HepG2 (cell line): ENCODE measurements around the gene ZFP36L2. TPM values are rescaled to one million over a fixed set of nuclear protein-coding genes. Genes with fewer than 3 reads are reported as not detected.

Experiments used
- CENPBD1 ChIP-seq: sonication (generic); formaldehyde crosslinking; IDR thresholded peaks from 2 replicates; pipeline ENCODE4 v1.8.0; 2022; ENCODE audit warnings: missing genetic modification reagents, low read depth, mild to moderate bottlenecking, borderline replicate concordance
- HINFP ChIP-seq: sonication (generic); formaldehyde crosslinking; IDR thresholded peaks from 2 replicates; pipeline ENCODE4 v1.4.0; 2020; ENCODE audit warnings: low read depth, mild to moderate bottlenecking, missing genetic modification reagents
- HNRNPH1 ChIP-seq: fragments of 200-400 bp; formaldehyde crosslinking; optimal IDR thresholded peaks from 2 replicates; pipeline ENCODE3; 2017; ENCODE audit warnings: mild to moderate bottlenecking, low read depth, low read length
- HNRNPUL1 ChIP-seq: fragments of 200-400 bp; formaldehyde crosslinking; IDR thresholded peaks from 2 replicates; pipeline ENCODE4 v1.6.1; 2017; ENCODE audit warnings: low read depth, mild to moderate bottlenecking, low read length, moderate library complexity
- KLF16 ChIP-seq, 2 experiments: sonication (generic) in 1 of 2; formaldehyde crosslinking in 1 of 2; IDR thresholded peaks; 2 replicates each; pipeline versions ENCODE4 v1.6.1 to v1.8.0; 2016 to 2023; ENCODE audit warnings: missing genetic modification reagents in 2 of 2, missing compliant biosample characterization in 1 of 2
- KMT2B ChIP-seq: IDR thresholded peaks from 2 replicates; pipeline ENCODE4 v1.6.1; 2016; ENCODE audit warnings: missing genetic modification reagents, missing compliant biosample characterization
- PATZ1 ChIP-seq: sonication (generic); formaldehyde crosslinking; IDR thresholded peaks from 2 replicates; pipeline ENCODE4 v1.4.0; 2020; ENCODE audit warnings: missing genetic modification reagents
- RBM22 ChIP-seq: fragments of 200-400 bp; formaldehyde crosslinking; optimal IDR thresholded peaks from 2 replicates; pipeline ENCODE3; 2017; ENCODE audit warnings: mild to moderate bottlenecking, low read length, moderate library complexity
- SOX6 ChIP-seq, 2 experiments: fragments of 450-650 bp in 1 of 2; sonication (generic) in 1 of 2; formaldehyde crosslinking in 1 of 2; IDR thresholded peaks; 2 replicates each; pipeline versions ENCODE4 v1.4.0 to v1.6.1; 2017 to 2020; ENCODE audit warnings: antibody characterized with exemption in 1 of 2, mild to moderate bottlenecking in 1 of 2, missing genetic modification reagents in 1 of 2
- TARDBP ChIP-seq: sonication (generic); formaldehyde crosslinking; IDR thresholded peaks from 2 replicates; pipeline ENCODE4 v1.8.0; 2022; ENCODE audit warnings: mild to moderate bottlenecking, missing genetic modification reagents
- TOE1 ChIP-seq: sonication (generic); formaldehyde crosslinking; IDR thresholded peaks from 2 replicates; pipeline ENCODE4 v1.4.0; 2020; ENCODE audit warnings: mild to moderate bottlenecking, missing genetic modification reagents
- TP53 ChIP-seq: sonication (generic); formaldehyde crosslinking; conservative IDR thresholded peaks from 2 replicates; pipeline ENCODE4 v1.4.0; 2020; ENCODE audit warnings: missing genetic modification reagents
- ZFP36L2 ChIP-seq: sonication (generic); formaldehyde crosslinking; IDR thresholded peaks from 2 replicates; pipeline ENCODE4 v1.4.0; 2020; ENCODE audit warnings: missing genetic modification reagents
- ZFYVE20 ChIP-seq: sonication (generic); formaldehyde crosslinking; IDR thresholded peaks from 2 replicates; pipeline ENCODE4 v1.8.0; 2023; ENCODE audit warnings: low read depth, mild to moderate bottlenecking, moderate library complexity, missing genetic modification reagents, borderline replicate concordance
- ZNF354B ChIP-seq: sonication (generic); formaldehyde crosslinking; IDR thresholded peaks from 2 replicates; pipeline ENCODE4 v1.8.0; 2022; ENCODE audit warnings: mild to moderate bottlenecking, missing genetic modification reagents
- ZNF550 ChIP-seq: sonication (generic); formaldehyde crosslinking; IDR thresholded peaks from 2 replicates; pipeline ENCODE4 v1.4.0; 2020; ENCODE audit warnings: mild to moderate bottlenecking, missing genetic modification reagents, borderline replicate concordance
- ZNF589 ChIP-seq: sonication (generic); formaldehyde crosslinking; conservative IDR thresholded peaks from 2 replicates; pipeline ENCODE4 v1.8.0; 2022; ENCODE audit warnings: mild to moderate bottlenecking, moderate library complexity, missing genetic modification reagents
- ZNF746 ChIP-seq: sonication (generic); formaldehyde crosslinking; IDR thresholded peaks from 2 replicates; pipeline ENCODE4 v1.8.0; 2022; ENCODE audit warnings: mild to moderate bottlenecking, missing genetic modification reagents
- ZNF75D ChIP-seq: sonication (generic); formaldehyde crosslinking; IDR thresholded peaks from 2 replicates; pipeline ENCODE4 v1.8.1; 2023; ENCODE audit warnings: missing genetic modification reagents, mild to moderate bottlenecking, borderline replicate concordance
- ZNF788 ChIP-seq: sonication (generic); formaldehyde crosslinking; IDR thresholded peaks from 2 replicates; pipeline ENCODE4 v1.5.0; 2020; ENCODE audit warnings: mild to moderate bottlenecking, missing genetic modification reagents, borderline replicate concordance
- polyA plus RNA-seq, 8 experiments: library from polyadenylated mRNA; depleted of rRNA in 3 of 8; stranded (reverse) in 7 of 8; unstranded in 1 of 8; fragments of >200 nt; fragmentation: Illumina TruSeq in 4 of 8; extraction: Trizol in 4 of 8; gene quantifications; 2 replicates each; pipeline versions ENCODE4 v1.2.1 to v1.2.3, GENCODE V29; 2011 to 2016; ENCODE audit warnings: low read depth in 4 of 8, missing spikeins in 1 of 8, mixed read lengths in 1 of 8; ENCODE audit not compliant: insufficient read depth in 1 of 8
- total RNA-seq, 5 experiments: library from RNA; depleted of rRNA; stranded (reverse); fragments of >200 nt; fragmentation: Illumina TruSeq; extraction: Trizol; gene quantifications; 2 replicates each; pipeline ENCODE4 v1.2.3, GENCODE V29; 2016; ENCODE audit warnings: low read depth in 1 of 5
- TF ChIP-seq, protein P1 (sequence below): sonication (generic); formaldehyde crosslinking; IDR thresholded peaks from 2 replicates; pipeline ENCODE4 v1.8.0; 2022; ENCODE audit warnings: mild to moderate bottlenecking, missing genetic modification reagents, moderate library complexity
- TF ChIP-seq, protein P2 (sequence below): sonication (generic); formaldehyde crosslinking; IDR thresholded peaks from 2 replicates; pipeline ENCODE4 v1.5.0; 2020; ENCODE audit warnings: missing genetic modification reagents

Gene ZFP36L2
- total and polyA plus RNA-seq, 2 of the 13 experiments (the other 11 are each of a cell fraction or from before 2014, with no cell fraction given), result 11.2 to 21.8 TPM

GRCh38 chr2:43210467-43211303 lies 15.7 kb downstream of the ZFP36L2 start (continued):
- TF ChIP-seq RBM22 (peak; percentile 65), ZFYVE20 (CRISPR knock-in tag) (no peak), ZFP36L2 (CRISPR knock-in tag) (no peak; the same call in 1 of the 2 replicates), TP53 (0 out of 2 replicates have a peak, but pooled peaks have one; percentile 66), KLF16 (CRISPR knock-in tag; IDR thresholded peaks at IDR 0.05) (peak; percentile 70 to 74; a peak in 2 of 4 replicates), SOX6 (IDR thresholded peaks at IDR 0.05) (no peak), SOX6 (CRISPR knock-in tag; IDR thresholded peaks at IDR 0.05) (peak; percentile 90), ZNF589 (CRISPR knock-in tag) (peak; percentile 76; the same call in 1 of the 2 replicates), ZNF746 (CRISPR knock-in tag) (peak; percentile 91), ZNF788 (CRISPR knock-in tag) (peak; percentile 93), ZNF550 (CRISPR knock-in tag) (no peak), HNRNPH1 (no peak), ZNF354B (CRISPR knock-in tag) (no peak), TOE1 (CRISPR knock-in tag) (0 out of 2 replicates have a peak, but pooled peaks have one; percentile 40), ZNF75D (CRISPR knock-in tag) (no peak), HINFP (CRISPR knock-in tag) (peak; percentile 73; the same call in 1 of the 2 replicates), HNRNPUL1 (no peak), KMT2B (CRISPR knock-in tag) (peak; percentile 77), CENPBD1 (CRISPR knock-in tag) (no peak), PATZ1 (peak; percentile 93), TARDBP (CRISPR knock-in tag) (peak; percentile 77; the same call in 1 of the 2 replicates)
- TF ChIP-seq, protein P1, sequence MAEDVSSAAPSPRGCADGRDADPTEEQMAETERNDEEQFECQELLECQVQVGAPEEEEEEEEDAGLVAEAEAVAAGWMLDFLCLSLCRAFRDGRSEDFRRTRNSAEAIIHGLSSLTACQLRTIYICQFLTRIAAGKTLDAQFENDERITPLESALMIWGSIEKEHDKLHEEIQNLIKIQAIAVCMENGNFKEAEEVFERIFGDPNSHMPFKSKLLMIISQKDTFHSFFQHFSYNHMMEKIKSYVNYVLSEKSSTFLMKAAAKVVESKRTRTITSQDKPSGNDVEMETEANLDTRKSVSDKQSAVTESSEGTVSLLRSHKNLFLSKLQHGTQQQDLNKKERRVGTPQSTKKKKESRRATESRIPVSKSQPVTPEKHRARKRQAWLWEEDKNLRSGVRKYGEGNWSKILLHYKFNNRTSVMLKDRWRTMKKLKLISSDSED (CRISPR knock-in tag), result no peak
- TF ChIP-seq, protein P2, sequence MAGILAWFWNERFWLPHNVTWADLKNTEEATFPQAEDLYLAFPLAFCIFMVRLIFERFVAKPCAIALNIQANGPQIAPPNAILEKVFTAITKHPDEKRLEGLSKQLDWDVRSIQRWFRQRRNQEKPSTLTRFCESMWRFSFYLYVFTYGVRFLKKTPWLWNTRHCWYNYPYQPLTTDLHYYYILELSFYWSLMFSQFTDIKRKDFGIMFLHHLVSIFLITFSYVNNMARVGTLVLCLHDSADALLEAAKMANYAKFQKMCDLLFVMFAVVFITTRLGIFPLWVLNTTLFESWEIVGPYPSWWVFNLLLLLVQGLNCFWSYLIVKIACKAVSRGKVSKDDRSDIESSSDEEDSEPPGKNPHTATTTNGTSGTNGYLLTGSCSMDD (CRISPR knock-in tag), result no peak; the same call in 1 of the 2 replicates
